IMR-90 (cell line): Measurements from ENCODE around the gene ITPKB. TPM values are rescaled to one million over a fixed set of nuclear protein-coding genes. Genes with fewer than 3 reads are reported as not detected.

Source experiments
- ATAC-seq: fragments of 200-7000 bp; cut with Tn5 transposase; 2 replicates; pipeline ENCODE4 v1.9.1; 2020; ENCODE audit warnings: low read depth, mild to moderate bottlenecking, moderate library complexity
- BruUV-seq: library from RNA; stranded (reverse); fragments of 400-500 nt; replicated peaks from 2 replicates; lab custom pipeline; 2021; lab: Mats Ljungman, UMichigan
- CTCF ChIA-PET: fragments of 300-600 bp; formaldehyde crosslinking; extraction: SDS; loops from one replicate; lab custom pipeline; 2021; ENCODE audit warnings: antibody characterized with exemption; lab: Yijun Ruan, JAX
- POLR2A ChIA-PET: fragments of 300-600 bp; sonication (Branson Sonifier 250); formaldehyde crosslinking; loops from one replicate; lab custom pipeline; 2022; ENCODE audit warnings: antibody characterized with exemption; ENCODE audit not compliant: unreplicated experiment; lab: Charles Lee
- DNase-seq: peaks from one replicate; pipeline ENCODE4 v3.0.0; 2013
- H2AFZ ChIP-seq: replicated peaks from 2 replicates; pipeline ENCODE3; 2013; ENCODE audit warnings: low read length, mild to moderate bottlenecking; ENCODE audit not compliant: poor library complexity
- H2AK5ac ChIP-seq: 2 replicates; pipeline ENCODE4 v1.6.1; 2013; ENCODE audit warnings: low read depth, low read length, inconsistent platforms
- H2AK9ac ChIP-seq: replicated peaks from 2 replicates; pipeline ENCODE3; 2013; ENCODE audit warnings: mild to moderate bottlenecking, low read depth, low read length, moderate library complexity; ENCODE audit not compliant: poor library complexity
- H2BK120ac ChIP-seq: 2 replicates; pipeline ENCODE4 v1.6.1; 2013; ENCODE audit warnings: low read depth, low read length, inconsistent platforms
- H2BK15ac ChIP-seq: 3 replicates; pipeline ENCODE4 v1.6.1; 2013; ENCODE audit warnings: low read depth, low read length, inconsistent platforms
- H2BK20ac ChIP-seq: 2 replicates; pipeline ENCODE4 v1.6.1; 2013; ENCODE audit warnings: low read depth, mild to moderate bottlenecking, inconsistent platforms, low read length, moderate library complexity
- H2BK5ac ChIP-seq: 2 replicates; pipeline ENCODE4 v1.6.1; 2013; ENCODE audit warnings: mild to moderate bottlenecking, low read depth, low read length, inconsistent platforms; ENCODE audit not compliant: poor library complexity, severe bottlenecking
- H3K14ac ChIP-seq: replicated peaks from 2 replicates; pipeline ENCODE4 v1.6.1; 2013; ENCODE audit warnings: low read depth, low read length, inconsistent platforms
- H3K18ac ChIP-seq: 2 replicates; pipeline ENCODE4 v1.6.1; 2013; ENCODE audit warnings: low read depth, low read length, control low read depth
- H3K23ac ChIP-seq: 2 replicates; pipeline ENCODE4 v1.6.1; 2013; ENCODE audit warnings: low read depth, low read length, inconsistent platforms
- H3K27ac ChIP-seq: 2 replicates; pipeline ENCODE4 v1.5.1; 2013; ENCODE audit warnings: mild to moderate bottlenecking, control low read depth, low read length; ENCODE audit not compliant: insufficient read depth
- H3K27me3 ChIP-seq: 2 replicates; pipeline ENCODE4 v1.6.1; 2013; ENCODE audit warnings: low read length; ENCODE audit not compliant: control insufficient read depth, insufficient read depth
- H3K36me3 ChIP-seq: 2 replicates; pipeline ENCODE4 v1.6.1; 2013; ENCODE audit warnings: low read length, mixed read lengths; ENCODE audit not compliant: control insufficient read depth, insufficient read depth
- H3K4ac ChIP-seq: 2 replicates; pipeline ENCODE4 v1.6.1; 2013; ENCODE audit warnings: low read depth, low read length, inconsistent platforms
- H3K4me1 ChIP-seq: 2 replicates; pipeline ENCODE4 v1.6.1; 2013; ENCODE audit warnings: low read length, mixed read lengths; ENCODE audit not compliant: control insufficient read depth, insufficient read depth
- H3K4me2 ChIP-seq: 2 replicates; pipeline ENCODE4 v1.6.1; 2013; ENCODE audit warnings: low read depth, mild to moderate bottlenecking, control low read depth, low read length, moderate library complexity
- H3K4me3 ChIP-seq: 2 replicates; pipeline ENCODE4 v1.5.1; 2013; ENCODE audit warnings: low read depth, mild to moderate bottlenecking, control low read depth, low read length, moderate library complexity; ENCODE audit not compliant: insufficient read depth
- H3K56ac ChIP-seq: 2 replicates; pipeline ENCODE4 v1.6.1; 2013; ENCODE audit warnings: low read length, inconsistent platforms; ENCODE audit not compliant: insufficient read depth; ENCODE audit errors: extremely low read depth
- H3K79me1 ChIP-seq, 2 experiments: 2 replicates each; pipeline ENCODE4 v1.6.1; 2013; ENCODE audit warnings: low read length in 2 of 2, inconsistent platforms in 1 of 2, low read depth in 1 of 2
- H3K9ac ChIP-seq: 2 replicates; pipeline ENCODE4 v1.6.1; 2013; ENCODE audit warnings: low read depth, low read length, control low read depth
- H3K9me1 ChIP-seq: 2 replicates; pipeline ENCODE4 v1.6.1; 2013; ENCODE audit warnings: low read length, inconsistent platforms; ENCODE audit not compliant: insufficient read depth
- H3K9me3 ChIP-seq: 2 replicates; pipeline ENCODE4 v1.6.1; 2013; ENCODE audit warnings: low read length; ENCODE audit not compliant: control insufficient read depth, insufficient read depth
- H4K20me1 ChIP-seq: 2 replicates; pipeline ENCODE4 v1.6.1; 2013; ENCODE audit warnings: low read length, inconsistent platforms; ENCODE audit not compliant: insufficient read depth
- H4K5ac ChIP-seq: 2 replicates; pipeline ENCODE4 v1.6.1; 2013; ENCODE audit warnings: mild to moderate bottlenecking, low read depth, low read length, control low read depth
- H4K8ac ChIP-seq, 2 experiments: 2 replicates each; pipeline ENCODE4 v1.6.1; 2013; ENCODE audit warnings: low read depth in 2 of 2, low read length in 2 of 2, control low read depth in 1 of 2, inconsistent platforms in 1 of 2
- H4K91ac ChIP-seq: 2 replicates; pipeline ENCODE4 v1.6.1; 2013; ENCODE audit warnings: low read depth, low read length, inconsistent platforms; ENCODE audit not compliant: insufficient read depth
- BHLHE40 ChIP-seq: fragments of 150-350 bp; IDR thresholded peaks from 2 replicates; pipeline ENCODE4 v1.6.1; 2016; ENCODE audit warnings: mild to moderate bottlenecking, low read depth, low read length
- CEBPB ChIP-seq: IDR thresholded peaks from 2 replicates; pipeline ENCODE4 v1.6.1; 2012; ENCODE audit warnings: low read depth, low read length, improper control_type of control experiment
- CHD1 ChIP-seq: IDR thresholded peaks from 2 replicates; pipeline ENCODE4 v1.6.1; 2012; ENCODE audit warnings: low read depth, low read length, improper control_type of control experiment
- FOS ChIP-seq: fragments of 150-350 bp; IDR thresholded peaks from 2 replicates; pipeline ENCODE4 v1.6.1; 2016; ENCODE audit warnings: low read depth, low read length
- MAFK ChIP-seq: IDR thresholded peaks from 2 replicates; pipeline ENCODE4 v1.6.1; 2012; ENCODE audit warnings: low read depth, low read length, improper control_type of control experiment
- MAZ ChIP-seq: IDR thresholded peaks from 2 replicates; pipeline ENCODE4 v1.6.1; 2012; ENCODE audit warnings: low read depth, mild to moderate bottlenecking, low read length, improper control_type of control experiment, moderate library complexity, borderline replicate concordance
- MXI1 ChIP-seq: IDR thresholded peaks from 2 replicates; pipeline ENCODE4 v1.6.1; 2012; ENCODE audit warnings: low read depth, mild to moderate bottlenecking, low read length, moderate library complexity, borderline replicate concordance
- NFE2L2 ChIP-seq: fragments of 150-350 bp; IDR thresholded peaks from 2 replicates; pipeline ENCODE4 v1.6.1; 2016; ENCODE audit warnings: low read depth, mild to moderate bottlenecking, low read length
- POLR2A ChIP-seq: IDR thresholded peaks from 2 replicates; pipeline ENCODE4 v1.6.1; 2012; ENCODE audit warnings: mild to moderate bottlenecking, low read depth, low read length
- RAD21 ChIP-seq: IDR thresholded peaks from 2 replicates; pipeline ENCODE4 v1.6.1; 2012; ENCODE audit warnings: low read length, improper control_type of control experiment
- RCOR1 ChIP-seq: IDR thresholded peaks from 2 replicates; pipeline ENCODE4 v1.6.1; 2012; ENCODE audit warnings: mild to moderate bottlenecking, low read length, improper control_type of control experiment; ENCODE audit not compliant: insufficient replicate concordance
- RFX5 ChIP-seq: IDR thresholded peaks from 2 replicates; pipeline ENCODE4 v1.8.0; 2012; ENCODE audit warnings: low read depth, mild to moderate bottlenecking, low read length, moderate library complexity
- SMC3 ChIP-seq: fragments of 150-350 bp; IDR thresholded peaks from 2 replicates; pipeline ENCODE4 v1.6.1; 2016; ENCODE audit warnings: low read depth, mild to moderate bottlenecking, antibody characterized with exemption, low read length, moderate library complexity
- WGBS, 2 experiments: methylation state at CpG; one replicate each; pipeline versions ENCODE4 v1.1.5 to v1.1.7; 2013; ENCODE audit warnings: missing lambda C conversion rate in 2 of 2; ENCODE audit not compliant: insufficient read length in 1 of 2; ENCODE audit errors: extremely low coverage in 2 of 2; 5-methylcytosine and 5-hydroxymethylcytosine counted together
- dilution Hi-C: fragments of 300-500 bp; cut with HindIII; formaldehyde crosslinking; loops from one replicate; pipeline ENCODE4 v1.14.3; 2018; ENCODE audit warnings: low sequenced_read_pairs; ENCODE audit not compliant: unreplicated experiment
- in situ Hi-C: fragments of 300-500 bp; cut with MboI; formaldehyde crosslinking; loops from 3 replicates; pipeline ENCODE4 v1.14.3; 2019; ENCODE audit warnings: low sequenced_read_pairs, inconsistent platforms, mixed read lengths
- intact Hi-C: fragments of 100-400 bp; cut with micrococcal nuclease; formaldehyde crosslinking; loops from 2 replicates; pipeline ENCODE4 v1.10.0; 2022
- polyA plus RNA-seq, 3 experiments: library from polyadenylated mRNA; depleted of rRNA; stranded (reverse); fragments of >200 nt; gene quantifications; 2 replicates each; pipeline ENCODE4 v1.2.3, GENCODE V29; 2012; ENCODE audit warnings: low replicate concordance in 1 of 3
- total RNA-seq: library from RNA; depleted of rRNA; stranded (reverse); fragments of >200 nt; gene quantifications from 2 replicates; pipeline ENCODE4 v1.2.3, GENCODE V29; 2012
- TF ChIP-seq, protein P1 (sequence below): fragments of 150-350 bp; IDR thresholded peaks from 2 replicates; pipeline ENCODE4 v1.6.1; 2017; ENCODE audit warnings: mild to moderate bottlenecking, antibody characterized with exemption, low read length, low read depth
- TF ChIP-seq, protein P2 (sequence below): conservative IDR thresholded peaks from 2 replicates; pipeline ENCODE4 v1.5.1; 2012; ENCODE audit warnings: mild to moderate bottlenecking, low read depth, low read length, improper control_type of control experiment
- TF ChIP-seq, protein P3 (sequence below): fragments of 150-350 bp; IDR thresholded peaks from 2 replicates; pipeline ENCODE4 v1.6.1; 2016; ENCODE audit warnings: low read depth, mild to moderate bottlenecking, low read length, moderate library complexity, borderline replicate concordance

The ITPKB gene
- total and polyA plus RNA-seq, 2 of the 4 experiments (the other 2 are of a cell fraction) = 0.72 to 1.4 TPM

DNA sequence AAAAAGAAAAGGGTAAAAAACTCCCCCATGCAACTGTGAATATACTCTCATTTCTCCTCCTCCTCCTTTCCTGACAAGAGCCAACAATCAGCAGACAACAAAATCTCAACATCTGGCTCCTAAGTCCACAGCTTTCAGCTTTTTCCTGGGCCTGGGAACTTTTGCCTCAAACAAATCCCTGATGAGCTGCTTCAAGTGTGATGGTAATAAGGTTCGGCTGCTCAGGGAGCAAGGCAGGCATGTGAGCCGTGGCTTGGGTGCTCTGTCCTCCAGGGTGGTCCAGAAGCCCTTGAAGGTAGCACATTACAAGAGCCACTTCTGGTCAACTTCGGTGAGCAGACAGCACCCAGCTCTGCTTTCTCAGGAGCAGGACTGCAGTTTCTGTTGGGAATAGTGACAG, 46.3 kb downstream of the ITPKB start:
- Histone ChIP-seq H2BK5ac (no peak overlapping the region), H2BK15ac (no peak overlapping the region), H3K14ac (no peak overlapping the region), H4K91ac (no peak overlapping the region), H2AFZ (no peak overlapping the region), H4K8ac (no peak overlapping the region), H3K79me1 (no peaks in the 10 kb centered on the region), H2BK20ac (no peak overlapping the region), H3K27me3 (no peaks in the 10 kb centered on the region), H3K36me3 (no peaks in the 10 kb centered on the region), H3K27ac (no peak overlapping the region), H3K9me3 (no peaks in the 10 kb centered on the region), H3K4me1 (peaks cover 12% of the 10 kb centered on the region; the same call in 1 of the 2 replicates), H4K20me1 (no peaks in the 10 kb centered on the region), H3K4me3 (no peak overlapping the region), H2AK9ac (no peak overlapping the region), H3K4me2 (no peak overlapping the region), H3K9me1 (0 out of 2 replicates have a peak, but pooled peaks cover 10% of the 10 kb centered on the region), H3K56ac (no peak overlapping the region), H3K23ac (no peak overlapping the region), H4K5ac (no peak overlapping the region), H3K18ac (no peak overlapping the region), H3K4ac (no peak overlapping the region), H3K9ac (no peak overlapping the region), H2AK5ac (no peak overlapping the region), H2BK120ac (no peak overlapping the region)
- ATAC-seq (no peak), DNase-seq (no peak)
- TF ChIP-seq POLR2A (no peak), RAD21 (no peak), MAZ (no peak), BHLHE40 (no peak), MXI1 (no peak), NFE2L2 (no peak), SMC3 (no peak), RCOR1 (no peak), CEBPB (no peak), FOS (no peak), MAFK (no peak), RFX5 (no peak), CHD1 (no peak)
- TF ChIP-seq, protein P1, sequence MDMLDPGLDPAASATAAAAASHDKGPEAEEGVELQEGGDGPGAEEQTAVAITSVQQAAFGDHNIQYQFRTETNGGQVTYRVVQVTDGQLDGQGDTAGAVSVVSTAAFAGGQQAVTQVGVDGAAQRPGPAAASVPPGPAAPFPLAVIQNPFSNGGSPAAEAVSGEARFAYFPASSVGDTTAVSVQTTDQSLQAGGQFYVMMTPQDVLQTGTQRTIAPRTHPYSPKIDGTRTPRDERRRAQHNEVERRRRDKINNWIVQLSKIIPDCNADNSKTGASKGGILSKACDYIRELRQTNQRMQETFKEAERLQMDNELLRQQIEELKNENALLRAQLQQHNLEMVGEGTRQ = no peak
- TF ChIP-seq, protein P2, sequence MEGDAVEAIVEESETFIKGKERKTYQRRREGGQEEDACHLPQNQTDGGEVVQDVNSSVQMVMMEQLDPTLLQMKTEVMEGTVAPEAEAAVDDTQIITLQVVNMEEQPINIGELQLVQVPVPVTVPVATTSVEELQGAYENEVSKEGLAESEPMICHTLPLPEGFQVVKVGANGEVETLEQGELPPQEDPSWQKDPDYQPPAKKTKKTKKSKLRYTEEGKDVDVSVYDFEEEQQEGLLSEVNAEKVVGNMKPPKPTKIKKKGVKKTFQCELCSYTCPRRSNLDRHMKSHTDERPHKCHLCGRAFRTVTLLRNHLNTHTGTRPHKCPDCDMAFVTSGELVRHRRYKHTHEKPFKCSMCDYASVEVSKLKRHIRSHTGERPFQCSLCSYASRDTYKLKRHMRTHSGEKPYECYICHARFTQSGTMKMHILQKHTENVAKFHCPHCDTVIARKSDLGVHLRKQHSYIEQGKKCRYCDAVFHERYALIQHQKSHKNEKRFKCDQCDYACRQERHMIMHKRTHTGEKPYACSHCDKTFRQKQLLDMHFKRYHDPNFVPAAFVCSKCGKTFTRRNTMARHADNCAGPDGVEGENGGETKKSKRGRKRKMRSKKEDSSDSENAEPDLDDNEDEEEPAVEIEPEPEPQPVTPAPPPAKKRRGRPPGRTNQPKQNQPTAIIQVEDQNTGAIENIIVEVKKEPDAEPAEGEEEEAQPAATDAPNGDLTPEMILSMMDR = no peak
- TF ChIP-seq, protein P3, sequence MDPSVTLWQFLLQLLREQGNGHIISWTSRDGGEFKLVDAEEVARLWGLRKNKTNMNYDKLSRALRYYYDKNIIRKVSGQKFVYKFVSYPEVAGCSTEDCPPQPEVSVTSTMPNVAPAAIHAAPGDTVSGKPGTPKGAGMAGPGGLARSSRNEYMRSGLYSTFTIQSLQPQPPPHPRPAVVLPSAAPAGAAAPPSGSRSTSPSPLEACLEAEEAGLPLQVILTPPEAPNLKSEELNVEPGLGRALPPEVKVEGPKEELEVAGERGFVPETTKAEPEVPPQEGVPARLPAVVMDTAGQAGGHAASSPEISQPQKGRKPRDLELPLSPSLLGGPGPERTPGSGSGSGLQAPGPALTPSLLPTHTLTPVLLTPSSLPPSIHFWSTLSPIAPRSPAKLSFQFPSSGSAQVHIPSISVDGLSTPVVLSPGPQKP = no peak
- 60% methylated on average over 1 of the region's 3 CpGs; no CpG with 5 or more reads in 1 of the 2 experiments for WGBS, 2 experiments
- dilution Hi-C loops (no loop called here), intact Hi-C loops (no loop called here), in situ Hi-C loops (no loop called here)
- no TSS peak for BruUV-seq
- CTCF ChIA-PET = interaction anchor here (0.7 kb wide), 1 partner anchor 486 kb away, joined by 3 read pairs; no protein-coding TSS in a partner anchor
- POLR2A ChIA-PET = no interaction called here
